ENCODE results near the gene OSGIN1. TPM values are rescaled to one million over a fixed set of nuclear protein-coding genes. Genes with fewer than 3 reads are reported as not detected.

The OSGIN1 gene
- total RNA-seq, 1 donor = 6.6 TPM

- TF ChIP-seq, protein P1, sequence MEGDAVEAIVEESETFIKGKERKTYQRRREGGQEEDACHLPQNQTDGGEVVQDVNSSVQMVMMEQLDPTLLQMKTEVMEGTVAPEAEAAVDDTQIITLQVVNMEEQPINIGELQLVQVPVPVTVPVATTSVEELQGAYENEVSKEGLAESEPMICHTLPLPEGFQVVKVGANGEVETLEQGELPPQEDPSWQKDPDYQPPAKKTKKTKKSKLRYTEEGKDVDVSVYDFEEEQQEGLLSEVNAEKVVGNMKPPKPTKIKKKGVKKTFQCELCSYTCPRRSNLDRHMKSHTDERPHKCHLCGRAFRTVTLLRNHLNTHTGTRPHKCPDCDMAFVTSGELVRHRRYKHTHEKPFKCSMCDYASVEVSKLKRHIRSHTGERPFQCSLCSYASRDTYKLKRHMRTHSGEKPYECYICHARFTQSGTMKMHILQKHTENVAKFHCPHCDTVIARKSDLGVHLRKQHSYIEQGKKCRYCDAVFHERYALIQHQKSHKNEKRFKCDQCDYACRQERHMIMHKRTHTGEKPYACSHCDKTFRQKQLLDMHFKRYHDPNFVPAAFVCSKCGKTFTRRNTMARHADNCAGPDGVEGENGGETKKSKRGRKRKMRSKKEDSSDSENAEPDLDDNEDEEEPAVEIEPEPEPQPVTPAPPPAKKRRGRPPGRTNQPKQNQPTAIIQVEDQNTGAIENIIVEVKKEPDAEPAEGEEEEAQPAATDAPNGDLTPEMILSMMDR (IDR thresholded peaks at IDR 0.05; ENCODE audit: insufficient read depth, low read length) = no peak
- no peak overlapping the region for H3K4me3 ChIP-seq (ENCODE audit: low read depth, low read length)
- no peak for DNase-seq (ENCODE audit: low read depth)
Measured at GRCh38 chr16:83911290-83911689, 41.8 kb upstream of the OSGIN1 start.

DNA sequence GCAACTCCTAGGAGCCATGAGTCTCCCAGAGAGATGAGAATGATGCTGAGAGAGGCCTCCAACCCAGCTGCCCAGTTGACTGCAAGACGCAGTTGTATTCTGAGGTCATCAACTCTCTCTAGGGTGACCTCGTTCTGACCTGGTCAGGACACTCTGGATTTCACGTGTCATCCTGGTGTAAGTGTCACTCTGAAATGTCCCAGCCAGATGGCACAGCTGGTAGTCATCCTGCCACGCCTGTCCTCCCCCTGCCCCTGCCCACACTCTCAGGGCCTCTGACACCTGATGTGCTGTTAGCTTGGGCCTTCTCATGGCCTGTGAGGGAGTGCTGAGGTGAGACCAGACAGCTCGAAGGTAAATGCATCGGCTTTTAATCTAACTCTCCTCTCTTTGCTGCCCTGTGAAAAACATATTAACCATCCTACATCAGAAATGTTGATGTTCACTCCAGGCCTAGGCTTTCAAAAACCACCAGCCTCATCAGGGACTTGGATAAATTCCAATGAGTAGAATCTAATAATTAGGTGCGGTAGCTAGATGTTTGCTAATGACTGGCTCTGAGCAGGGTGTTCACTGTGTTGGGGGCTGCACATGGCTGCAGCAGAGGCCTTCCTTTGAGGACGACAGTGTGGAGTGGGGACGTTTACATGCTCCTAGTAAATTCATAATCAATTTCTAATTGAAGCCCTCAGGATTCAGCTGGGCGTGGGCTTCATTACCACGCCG lies 40.4 kb upstream of the OSGIN1 start:
- no peak for DNase-seq (ENCODE audit: low read depth)
- TF ChIP-seq, protein P1 (IDR thresholded peaks at IDR 0.05; ENCODE audit: insufficient read depth, low read length) = no peak
- H3K4me3 ChIP-seq (ENCODE audit: low read depth, low read length) = no peak overlapping the region

DNA sequence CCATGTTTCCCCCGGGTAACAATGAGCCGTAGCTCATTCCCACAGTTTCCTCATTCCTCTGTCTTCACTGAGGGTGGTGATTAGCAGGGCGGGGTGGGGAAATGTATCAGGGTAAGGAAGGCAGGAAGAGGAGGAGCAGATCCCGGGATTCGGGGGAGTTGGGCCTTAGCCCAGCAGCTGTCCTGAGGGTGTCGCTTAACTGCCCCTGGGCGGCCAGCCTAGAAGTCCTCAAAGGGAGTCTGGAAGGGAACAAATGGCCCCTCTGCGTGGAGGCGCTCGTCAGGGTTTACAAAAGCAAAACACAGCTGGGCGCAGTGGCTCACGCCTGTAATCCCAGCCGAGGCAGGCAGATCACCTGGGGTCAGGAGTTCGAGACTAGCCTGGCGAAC lies 39.8 kb upstream of the OSGIN1 start:
- no peak for DNase-seq (ENCODE audit: low read depth)
- TF ChIP-seq, protein P1 (IDR thresholded peaks at IDR 0.05; ENCODE audit: insufficient read depth, low read length) = no peak
- no peak overlapping the region for H3K4me3 ChIP-seq (ENCODE audit: low read depth, low read length)

DNA sequence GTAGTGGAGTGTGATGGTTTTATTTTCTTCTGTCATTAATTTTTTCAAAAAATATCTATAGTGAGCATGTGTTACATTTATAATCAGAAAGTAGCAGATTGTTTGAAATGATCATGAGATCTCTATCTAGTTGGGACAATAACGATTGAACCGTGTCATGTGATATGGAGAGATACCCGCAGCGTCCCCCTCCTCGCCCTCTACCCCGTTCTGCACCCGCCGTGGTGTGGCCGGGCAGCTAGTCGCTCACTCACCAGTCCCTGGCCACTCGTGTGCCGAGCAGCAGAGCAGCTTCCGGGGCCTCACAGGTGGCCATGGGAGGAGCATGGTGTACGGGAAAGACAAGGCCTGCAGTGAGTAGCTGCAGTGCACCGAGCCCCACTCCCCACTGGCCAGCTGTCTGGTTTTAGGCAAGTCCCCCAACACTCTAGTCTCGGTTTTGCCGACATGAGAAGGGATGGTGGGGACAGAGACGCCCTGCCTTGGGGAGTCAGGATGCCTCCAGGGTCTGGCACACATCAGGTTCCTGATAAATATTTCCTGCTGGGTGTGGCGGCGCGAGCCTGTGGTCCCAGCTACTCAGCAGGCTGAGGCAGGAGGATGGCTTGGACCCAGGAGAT lies 38.8 kb upstream of the OSGIN1 start:
- no peak for DNase-seq (ENCODE audit: low read depth)
- TF ChIP-seq, protein P1 (IDR thresholded peaks at IDR 0.05; ENCODE audit: insufficient read depth, low read length) = no peak
- H3K4me3 ChIP-seq (ENCODE audit: low read depth, low read length) = no peak overlapping the region

DNA sequence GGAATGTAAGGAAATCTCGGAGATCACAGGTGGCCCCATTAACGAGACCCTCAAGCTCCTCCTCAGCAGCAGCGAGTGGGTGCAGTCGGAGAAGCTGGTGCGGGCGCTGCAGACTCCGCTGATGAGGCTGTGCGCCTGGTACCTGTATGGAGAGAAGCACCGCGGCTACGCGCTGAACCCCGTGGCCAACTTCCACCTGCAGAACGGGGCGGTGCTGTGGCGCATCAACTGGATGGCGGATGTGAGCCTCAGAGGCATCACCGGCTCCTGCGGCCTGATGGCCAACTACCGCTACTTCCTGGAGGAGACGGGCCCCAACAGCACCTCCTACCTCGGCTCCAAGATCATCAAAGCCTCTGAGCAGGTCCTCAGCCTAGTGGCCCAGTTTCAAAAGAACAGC lies 38.0 kb upstream of the OSGIN1 start:
- DNase-seq (ENCODE audit: low read depth) = no peak
- TF ChIP-seq, protein P1 (IDR thresholded peaks at IDR 0.05; ENCODE audit: insufficient read depth, low read length) = no peak
- H3K4me3 ChIP-seq (ENCODE audit: low read depth, low read length) = no peak overlapping the region

DNA sequence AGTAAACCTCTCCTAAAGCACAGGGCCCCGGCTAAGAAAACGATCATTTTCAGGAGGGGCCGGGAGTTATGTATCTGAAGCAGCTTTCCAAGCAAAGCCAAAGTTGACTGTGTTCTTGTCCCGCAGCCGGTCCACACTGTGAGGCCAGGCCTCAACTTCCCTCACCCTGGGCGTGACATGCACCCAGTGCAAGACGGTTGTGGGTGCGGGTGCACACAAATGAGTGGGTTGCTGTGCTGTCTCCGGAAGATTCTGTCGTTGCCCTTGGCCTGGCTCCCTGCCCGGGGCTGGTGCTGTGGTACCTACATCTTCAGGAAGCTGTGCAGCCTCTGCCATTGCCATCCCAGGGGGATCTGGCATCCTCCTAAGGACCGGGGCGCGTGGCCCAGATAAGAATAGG lies 37.5 kb upstream of the OSGIN1 start:
- no peak for DNase-seq (ENCODE audit: low read depth)
- TF ChIP-seq, protein P1 (IDR thresholded peaks at IDR 0.05; ENCODE audit: insufficient read depth, low read length) = no peak
- H3K4me3 ChIP-seq (ENCODE audit: low read depth, low read length) = no peak overlapping the region

Measured in fibroblast of the aortic adventitia (primary cell).